HL-60/S4 treated with retinoic acid at 250 ng/mL for 4 days and 3 days (cell line): ENCODE data around the gene XCR1.
"Not testable (repeated sequence)": the region's sequence is repeated elsewhere in the genome, so short reads cannot be mapped to it uniquely, and the experiment has no call there.

Source experiments
- in situ Hi-C: fragments of 300-500 bp; cut with MboI; formaldehyde crosslinking; loops from 2 replicates; pipeline ENCODE4 v1.7.0; 2022; ENCODE audit warnings: low sequenced_read_pairs

XCR1 gene

DNA sequence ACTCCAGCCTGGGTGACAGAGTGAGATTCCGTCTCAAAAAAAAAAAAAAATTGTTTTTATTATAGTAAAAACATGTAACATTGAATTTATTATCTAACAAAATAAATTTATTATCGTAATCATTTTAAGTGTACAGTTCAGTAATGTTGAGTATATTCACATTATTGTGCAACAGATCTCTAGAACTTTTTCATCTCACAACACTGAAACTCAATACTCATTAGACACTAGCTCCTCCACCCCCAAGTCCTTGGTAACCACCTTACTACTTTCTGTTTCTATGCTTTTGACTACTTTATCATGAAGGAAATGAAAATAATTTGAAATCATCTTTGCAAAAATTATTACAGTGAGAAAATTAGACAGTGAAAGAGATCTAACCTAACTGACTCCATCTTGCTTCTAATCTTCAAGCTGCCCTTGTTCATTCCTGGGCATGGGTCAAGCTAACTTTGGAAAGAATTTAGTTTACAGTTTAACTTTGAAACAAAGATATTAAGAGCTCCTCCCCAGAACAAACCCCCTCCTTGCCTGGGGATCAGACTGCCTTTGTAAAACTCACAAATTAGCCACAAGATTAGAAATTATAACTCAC lies 16.7 kb downstream of the XCR1 start:
- in situ Hi-C loops, result no loop called here

DNA sequence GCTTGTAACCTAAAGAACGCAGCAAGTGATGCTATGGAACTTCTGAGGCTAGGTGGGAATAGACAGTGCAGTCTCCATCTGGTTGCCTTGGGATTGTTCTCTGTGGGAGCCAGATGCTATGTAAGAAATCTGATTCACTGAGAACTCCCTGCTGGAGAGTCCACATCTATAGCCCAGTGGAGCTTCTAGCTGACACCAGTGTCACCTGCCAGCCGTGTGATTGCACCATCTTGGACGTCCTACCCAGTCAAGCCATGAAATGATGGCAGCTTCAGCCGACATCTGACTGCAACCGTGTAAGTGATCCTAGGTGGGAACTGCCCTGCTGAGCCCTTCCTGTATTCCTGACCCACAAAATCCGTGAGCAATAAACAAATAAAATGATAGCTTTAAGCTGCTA lies 19.2 kb downstream of the XCR1 start:
- in situ Hi-C loops, result no loop called here

DNA sequence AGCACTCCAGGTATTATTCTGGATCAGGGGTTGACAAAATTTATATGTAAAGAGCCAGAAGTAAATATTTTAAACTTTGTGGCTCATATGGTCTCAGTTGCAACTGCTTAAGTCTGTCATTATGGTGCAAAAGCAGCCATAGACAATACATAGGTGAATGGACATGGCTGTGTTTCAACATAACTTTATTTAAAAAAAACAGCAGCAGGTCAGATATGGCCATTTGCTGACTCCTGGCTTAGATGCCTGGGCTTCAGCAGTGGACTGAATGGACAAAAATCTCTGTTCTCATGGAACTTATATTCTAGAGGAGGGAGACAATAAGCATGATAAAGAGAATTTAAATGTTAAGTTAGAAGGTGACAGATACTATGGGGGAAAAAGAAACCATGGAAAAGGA lies 20.0 kb downstream of the XCR1 start:
- in situ Hi-C loops, result no loop called here

DNA sequence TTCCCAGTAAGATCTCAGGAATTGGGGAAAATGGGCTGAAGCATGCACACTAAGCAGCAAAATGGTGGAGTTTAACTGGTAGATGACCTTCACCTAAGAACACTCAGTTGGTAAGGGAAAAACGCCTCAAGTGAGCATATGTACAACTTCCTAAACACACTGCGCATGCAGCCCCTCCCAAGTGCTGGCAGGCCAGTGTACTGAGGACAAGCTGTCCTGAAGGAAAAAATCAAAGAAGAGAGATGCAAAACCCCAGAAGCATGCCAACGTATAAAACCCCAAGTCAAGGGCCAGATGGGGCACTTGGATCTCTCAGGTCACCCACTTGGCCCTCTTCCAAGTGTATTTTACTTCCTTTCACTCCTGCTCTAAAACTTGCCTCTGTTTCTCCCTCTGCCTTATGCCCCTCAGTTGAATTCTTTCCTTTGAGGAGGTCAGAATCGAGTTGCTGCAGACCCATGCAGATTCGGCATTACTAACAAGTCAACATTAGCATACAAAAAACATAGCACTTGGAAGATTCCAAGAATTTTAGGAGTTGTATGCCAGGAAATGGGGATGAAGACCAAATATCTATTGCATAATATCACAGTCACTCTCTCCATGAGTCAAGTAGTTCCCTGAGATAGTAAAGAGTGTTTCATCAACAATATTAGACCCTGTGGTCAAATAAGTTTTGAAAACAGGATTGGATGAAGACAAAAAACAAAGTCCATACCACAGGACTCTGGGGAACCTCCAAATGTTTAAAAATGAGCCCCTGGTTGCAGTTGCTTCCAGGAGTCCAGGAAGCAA lies 20.8 kb downstream of the XCR1 start:
- in situ Hi-C loops, result no loop called here

DNA sequence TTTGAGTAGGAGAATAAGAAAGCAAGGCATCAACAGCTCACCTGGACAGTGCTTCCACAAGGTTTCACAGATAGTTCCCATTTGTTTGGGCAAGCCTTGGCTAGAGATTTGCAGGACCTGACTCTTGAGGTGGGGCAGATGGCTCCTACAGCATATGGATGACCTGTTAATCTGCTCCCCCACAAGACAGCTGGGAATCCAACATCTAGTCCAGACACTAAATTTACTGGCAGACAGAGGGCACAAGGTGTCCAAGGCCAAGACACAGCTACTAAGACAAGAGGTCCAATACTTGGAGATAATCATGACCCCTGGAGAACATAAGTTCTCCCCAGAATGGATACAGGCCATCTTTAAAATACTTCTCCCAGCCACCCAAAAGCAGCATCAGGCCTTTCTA lies 23.6 kb downstream of the XCR1 start:
- in situ Hi-C loops, result not testable (repeated sequence)

DNA sequence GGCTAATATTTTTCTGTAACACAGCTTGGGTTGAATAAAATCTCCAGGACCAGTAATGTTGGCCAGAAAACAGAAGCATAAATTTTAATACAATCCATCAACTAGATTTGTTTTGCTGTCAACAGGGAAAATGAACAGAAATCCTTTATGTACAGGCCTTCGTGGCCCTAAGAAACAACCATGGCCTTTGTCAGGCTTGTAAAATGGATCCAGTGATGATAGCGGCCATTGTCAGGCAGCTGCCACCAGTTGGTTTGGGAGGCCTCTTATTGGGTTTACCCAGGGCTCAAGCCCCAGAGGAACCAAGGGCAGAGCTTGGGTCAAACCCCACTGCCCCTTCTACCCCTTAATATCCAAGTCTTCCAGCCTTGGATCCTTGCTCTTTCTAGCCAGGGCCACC lies 26.1 kb downstream of the XCR1 start:
- in situ Hi-C loops, result no loop called here

DNA sequence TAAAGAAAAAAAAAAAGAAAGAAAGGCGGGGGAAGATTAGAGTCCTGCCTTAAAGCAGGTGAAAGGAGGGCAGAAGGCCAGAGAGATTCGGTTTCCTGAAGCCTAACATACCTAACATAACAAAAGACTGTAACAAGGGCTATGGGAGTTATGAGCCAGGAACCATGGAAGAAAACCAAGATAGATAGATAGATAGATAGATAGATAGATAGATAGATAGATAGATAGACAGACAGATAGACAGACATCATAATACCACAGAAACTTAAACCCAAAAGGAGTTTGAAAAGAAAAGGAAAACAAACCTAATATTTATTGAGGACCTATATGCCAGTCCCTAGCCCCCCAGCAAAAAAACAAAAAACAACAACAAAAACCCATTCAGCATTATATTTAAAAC lies 29.3 kb downstream of the XCR1 start:
- in situ Hi-C loops, result no loop called here

DNA sequence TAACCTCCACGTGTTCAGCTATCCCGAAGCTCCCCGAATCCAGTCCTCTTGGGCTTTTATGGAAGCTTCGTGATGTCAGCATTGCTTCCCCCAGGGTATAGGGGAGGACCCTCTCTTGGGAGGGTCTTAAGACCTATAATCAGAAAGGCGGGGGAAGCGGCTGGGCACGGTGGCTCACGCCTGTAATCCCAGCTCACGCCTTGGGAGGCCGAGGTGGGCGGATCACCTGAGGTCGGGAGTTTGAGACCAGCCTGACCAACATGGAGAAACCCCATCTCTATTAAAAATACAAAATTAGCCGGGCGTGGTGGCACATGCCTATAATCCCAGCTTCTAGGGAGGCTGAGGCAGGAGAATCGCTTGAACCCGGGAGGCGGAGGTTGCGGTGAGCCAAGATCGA lies 29.8 kb downstream of the XCR1 start:
- in situ Hi-C loops, result not testable (repeated sequence)

DNA sequence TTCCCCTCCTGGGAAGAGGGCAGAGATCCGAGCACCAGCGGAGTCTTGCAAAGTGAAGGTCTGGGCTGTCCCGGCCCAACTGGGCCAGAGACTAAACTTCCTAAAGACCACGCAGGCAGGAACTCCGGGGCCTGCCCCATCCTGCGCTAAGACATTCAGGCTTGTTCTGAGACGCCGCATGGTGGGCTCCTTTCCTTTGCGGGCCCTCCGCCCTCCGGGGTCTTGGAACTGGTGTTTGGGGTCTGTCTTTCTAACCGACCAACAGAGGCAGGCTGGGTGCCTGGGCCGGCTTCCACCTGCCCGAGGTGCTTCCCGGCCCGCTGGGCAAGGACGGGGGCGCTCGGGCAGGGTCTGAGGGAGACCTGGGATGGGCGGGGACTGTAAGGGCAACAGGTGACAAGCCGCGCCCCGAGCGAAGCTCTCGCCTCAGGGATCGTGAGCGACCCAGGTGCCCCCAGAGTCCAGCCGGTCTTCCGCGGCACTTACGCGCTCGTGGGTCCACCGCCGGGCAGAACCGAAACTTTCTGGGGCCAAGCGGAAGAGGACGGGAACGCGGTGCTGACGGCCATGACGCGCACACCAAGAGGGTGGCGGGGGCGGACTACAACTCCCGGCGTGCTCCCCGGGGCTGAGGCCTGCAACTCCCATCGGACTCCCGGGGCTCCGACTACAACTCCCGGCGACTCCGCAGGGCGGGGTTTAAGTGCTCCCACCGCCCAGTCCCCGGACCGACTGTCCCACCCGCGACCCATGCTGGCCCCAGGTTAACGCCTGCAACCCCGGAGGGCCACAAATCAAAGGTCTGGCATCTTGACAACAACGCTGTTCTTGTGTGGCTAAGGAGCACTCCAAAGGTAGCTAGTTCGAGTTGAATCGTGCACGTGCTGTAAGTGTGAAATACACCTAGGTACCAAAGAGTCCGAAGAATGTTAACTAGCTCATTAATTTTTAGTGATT lies 31.8 kb downstream of the XCR1 start, which contains the start of gene FYCO1:
FYCO1 (minus strand) TSS at position 589 of the 957 bp plus-strand sequence. CDS start 10,914 bp downstream, outside the sequence.
- in situ Hi-C loops, result no loop called here

DNA sequence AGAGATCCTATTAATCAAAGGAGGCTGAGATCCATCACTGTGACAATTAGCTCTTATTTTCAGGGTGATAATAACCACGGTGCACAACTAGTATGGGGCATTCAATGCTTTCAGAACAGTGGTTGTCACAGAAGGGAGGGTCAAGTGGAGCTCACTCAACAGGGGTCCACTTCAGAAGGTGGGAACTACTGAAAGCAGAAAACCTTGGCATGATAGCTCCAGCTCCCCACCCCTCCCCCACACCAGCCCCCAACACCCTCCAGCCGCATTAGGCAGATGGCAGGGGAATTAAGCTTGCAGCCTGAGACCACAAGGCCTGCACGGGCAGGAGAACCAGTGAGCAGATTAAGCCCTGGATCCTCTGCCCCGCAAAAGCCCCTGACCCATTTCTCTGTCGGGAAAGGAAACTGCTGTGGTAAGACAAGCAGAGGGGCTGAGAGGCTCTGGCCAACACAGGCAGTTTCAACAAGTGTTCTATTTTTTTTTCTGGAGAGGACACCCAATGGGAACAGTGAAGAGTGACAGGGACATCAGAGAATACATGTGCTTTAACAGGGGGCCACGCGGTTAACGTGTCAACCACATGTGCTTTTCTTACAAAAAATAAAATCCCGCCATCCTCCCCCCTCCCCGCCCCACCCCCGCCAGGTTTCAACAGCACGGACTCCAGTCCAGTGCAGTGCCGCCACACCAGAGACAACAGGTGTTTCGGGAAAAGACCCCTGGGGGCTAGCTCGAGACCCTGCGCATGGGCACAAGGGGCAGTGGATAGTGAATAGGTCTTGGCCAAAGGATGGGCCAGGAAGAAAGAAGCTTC lies 32.7 kb downstream of the XCR1 start:
- in situ Hi-C loops, result no loop called here

DNA sequence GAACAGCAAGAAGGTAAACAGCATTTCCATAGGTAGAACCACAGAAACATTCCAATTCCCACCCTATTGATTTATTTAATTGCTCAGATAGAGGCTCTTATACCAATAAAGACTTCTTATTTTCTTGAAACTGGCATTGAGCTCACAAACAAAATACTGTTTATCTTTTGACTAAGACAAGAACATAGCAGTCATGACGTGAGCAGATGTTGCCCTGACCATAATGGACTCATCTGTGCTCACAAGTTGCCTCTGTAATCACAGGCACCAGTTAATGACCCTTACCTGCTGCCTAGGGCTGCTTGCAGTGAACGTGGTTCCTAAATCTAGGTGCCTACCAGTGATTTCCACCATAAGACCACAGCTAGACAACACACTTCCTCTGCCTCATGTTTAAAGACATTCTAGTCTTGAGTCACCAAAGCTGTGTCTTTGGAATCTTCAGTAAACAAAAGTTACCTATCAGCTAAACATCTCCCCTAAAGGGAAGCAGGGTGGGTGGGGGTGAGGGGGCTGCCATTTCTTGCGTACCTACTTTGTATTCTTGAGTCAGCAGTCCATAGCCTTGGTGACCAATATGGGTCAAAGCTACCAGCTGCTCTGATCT lies 33.8 kb downstream of the XCR1 start:
- in situ Hi-C loops, result no loop called here

DNA sequence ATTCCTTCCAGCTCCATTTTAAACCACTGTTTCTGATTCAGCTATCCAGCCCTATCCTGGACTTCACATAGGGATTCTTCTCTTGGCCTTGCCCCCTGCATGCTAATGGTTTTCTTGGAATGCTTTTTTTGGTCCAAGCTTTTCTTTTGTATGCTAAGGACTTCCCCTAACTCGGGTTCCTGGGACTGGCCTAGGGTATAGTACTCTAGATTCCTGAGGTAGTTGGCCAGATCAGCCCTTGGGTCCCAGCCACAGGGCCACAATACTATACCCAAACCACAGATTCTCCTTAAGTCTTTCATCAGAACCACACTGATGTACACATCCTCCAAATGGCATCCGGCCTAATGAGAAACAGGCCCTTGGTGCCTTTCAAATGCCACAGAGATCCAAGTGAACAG lies 34.5 kb downstream of the XCR1 start:
- in situ Hi-C loops, result no loop called here

DNA sequence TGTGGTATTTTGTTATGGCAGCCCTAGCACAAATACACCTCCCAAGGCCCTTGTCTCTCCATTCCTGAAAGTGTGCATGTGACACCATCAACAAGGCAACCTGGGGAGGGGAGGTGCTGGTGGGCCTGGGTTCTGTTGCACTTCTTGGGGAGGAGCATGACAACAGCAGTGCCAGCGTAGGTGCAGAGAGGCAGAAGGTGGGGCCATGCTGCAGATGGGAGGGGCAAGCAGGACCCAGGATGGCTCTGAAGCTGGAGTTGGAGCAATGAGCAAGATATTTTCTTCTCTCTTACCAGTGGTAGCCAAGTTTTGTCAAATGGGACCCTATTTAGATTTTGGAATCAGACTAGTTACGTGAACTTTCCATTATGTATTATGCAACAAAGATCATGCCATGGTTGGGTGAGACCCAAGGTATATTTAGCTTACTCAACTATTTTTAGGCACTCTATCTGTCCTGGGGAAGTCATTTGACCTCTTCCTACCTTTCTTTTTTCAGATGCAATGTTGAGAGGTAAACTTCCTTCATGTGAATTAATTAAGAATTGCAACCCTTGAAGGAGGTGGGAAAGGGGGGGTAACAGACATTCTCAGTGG lies 35.1 kb downstream of the XCR1 start:
- in situ Hi-C loops, result no loop called here

DNA sequence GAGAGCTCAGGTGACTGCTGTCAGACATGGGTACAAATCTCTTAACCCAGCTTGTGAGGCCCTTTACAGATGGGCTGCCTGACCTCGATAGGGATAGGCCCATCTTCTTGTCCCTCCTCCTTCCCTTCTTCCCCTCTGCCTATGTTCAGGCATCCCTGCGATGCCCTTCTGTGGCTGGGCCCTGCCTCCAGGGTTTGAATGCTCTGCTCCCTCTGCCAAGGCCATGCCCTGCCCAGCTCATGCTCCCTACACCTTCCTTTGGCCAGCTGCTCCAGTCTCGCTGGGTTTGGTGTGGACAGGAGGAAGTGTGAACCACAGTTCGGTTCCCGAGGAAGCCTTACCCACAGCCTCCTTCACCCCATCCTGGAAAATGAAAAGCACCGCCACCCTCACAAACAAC lies 35.9 kb downstream of the XCR1 start:
- in situ Hi-C loops, result no loop called here

DNA sequence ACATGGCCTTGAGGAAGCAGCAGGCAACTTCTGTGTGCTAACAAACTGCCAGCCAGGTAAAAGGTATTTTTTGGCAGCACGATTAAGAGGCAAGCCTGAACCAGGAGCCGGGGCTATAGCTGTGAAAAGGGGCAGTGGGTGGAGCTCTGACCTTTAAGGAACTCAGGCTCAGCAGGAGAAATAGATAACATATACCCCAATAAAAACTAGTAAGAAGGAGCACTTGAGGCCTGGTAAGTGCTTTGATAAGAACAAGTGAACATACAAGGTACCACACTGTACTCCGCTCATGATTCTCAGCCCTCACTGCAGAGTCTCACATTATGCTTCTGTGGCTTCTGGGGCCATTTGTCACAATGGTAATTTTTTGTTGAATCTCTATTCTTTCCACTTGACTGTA lies 37.1 kb downstream of the XCR1 start:
- in situ Hi-C loops, result no loop called here

DNA sequence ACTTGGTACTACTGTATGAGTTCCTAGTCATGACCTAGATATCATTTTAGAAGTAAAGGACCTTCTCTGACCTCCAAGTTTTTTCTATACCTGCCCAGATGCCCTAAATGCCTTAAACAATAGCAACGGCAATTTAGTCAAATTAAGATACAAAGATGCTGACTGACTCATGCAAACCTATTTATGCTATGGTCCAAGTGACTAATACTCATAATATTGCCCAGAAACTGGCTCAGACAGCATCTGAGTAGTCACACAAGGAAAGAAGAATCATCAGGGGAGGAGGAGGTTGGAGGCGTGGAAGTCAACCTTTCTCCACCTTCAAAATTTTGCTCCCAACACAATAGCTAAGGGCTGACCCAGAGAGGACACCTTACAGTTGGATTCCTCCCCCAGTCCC lies 38.5 kb downstream of the XCR1 start:
- in situ Hi-C loops, result no loop called here

DNA sequence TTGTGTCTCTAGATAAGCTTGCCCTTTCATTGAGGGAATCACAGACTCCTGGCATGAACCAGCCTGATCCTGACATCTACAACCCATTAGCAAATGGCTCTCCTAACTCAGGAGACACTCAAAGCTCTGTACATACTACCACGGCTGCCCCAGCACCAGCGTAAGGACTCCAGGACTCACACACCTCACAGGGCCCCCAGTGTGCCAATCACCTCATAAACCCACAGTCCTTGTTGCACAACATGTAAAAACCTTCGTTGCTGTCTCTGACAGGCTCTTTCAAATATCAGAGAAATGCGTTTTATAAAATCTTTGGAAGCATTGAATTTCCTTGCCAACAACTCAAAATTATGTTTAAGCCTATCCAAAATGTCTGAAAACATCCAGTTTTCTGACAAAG lies 38.9 kb downstream of the XCR1 start:
- in situ Hi-C loops, result no loop called here

DNA sequence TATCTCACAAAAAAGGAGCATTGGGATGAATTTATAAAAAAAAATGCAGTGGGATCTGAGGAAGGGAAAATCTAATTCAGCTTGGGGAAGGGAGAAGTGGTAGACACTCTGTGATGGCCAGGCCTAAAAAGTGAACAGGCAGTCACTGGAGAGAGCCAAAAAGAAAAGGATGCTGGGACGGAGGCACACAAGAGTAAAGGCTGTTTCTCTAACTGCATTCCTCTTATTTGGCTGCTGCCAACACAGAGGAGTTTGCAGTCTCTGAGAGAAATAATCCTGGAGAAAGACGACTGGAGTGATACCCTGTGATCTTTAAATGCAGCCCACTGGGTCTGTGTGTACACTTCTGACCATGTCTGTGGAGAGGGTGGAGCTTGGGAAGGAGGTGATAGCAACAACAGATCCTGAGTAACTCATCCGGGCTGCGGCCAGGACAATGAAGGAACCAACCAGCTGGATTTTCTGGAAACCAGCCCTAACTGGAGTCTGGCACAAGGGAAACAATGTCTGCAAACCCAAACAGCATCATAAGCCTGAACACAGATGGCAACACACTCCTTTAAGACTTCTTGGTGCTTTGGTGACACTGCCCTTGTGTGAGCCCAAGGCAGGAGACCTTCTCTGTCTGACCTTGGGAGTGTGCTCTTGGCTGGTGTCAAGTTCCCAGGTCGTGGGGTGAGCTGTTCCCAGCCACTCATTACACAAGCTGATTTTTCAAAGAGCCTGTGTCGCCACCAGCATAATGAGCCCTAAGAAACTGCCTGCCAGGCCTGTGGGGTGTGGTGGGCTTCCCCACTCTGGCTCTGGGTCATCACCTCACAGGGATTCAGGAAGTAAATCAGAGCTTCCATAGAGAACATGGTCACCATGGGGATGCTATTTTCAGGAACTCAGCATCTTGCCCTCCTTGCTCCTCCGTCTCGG lies 39.7 kb downstream of the XCR1 start:
- in situ Hi-C loops, result no loop called here
